ENCODE measurements around the gene RBMS1. TPM values are rescaled to one million over a fixed set of nuclear protein-coding genes. Genes with fewer than 3 reads are reported as not detected.

Gene RBMS1
- total RNA-seq, 1 donor from 2014 or later: 73.7 TPM

DNA sequence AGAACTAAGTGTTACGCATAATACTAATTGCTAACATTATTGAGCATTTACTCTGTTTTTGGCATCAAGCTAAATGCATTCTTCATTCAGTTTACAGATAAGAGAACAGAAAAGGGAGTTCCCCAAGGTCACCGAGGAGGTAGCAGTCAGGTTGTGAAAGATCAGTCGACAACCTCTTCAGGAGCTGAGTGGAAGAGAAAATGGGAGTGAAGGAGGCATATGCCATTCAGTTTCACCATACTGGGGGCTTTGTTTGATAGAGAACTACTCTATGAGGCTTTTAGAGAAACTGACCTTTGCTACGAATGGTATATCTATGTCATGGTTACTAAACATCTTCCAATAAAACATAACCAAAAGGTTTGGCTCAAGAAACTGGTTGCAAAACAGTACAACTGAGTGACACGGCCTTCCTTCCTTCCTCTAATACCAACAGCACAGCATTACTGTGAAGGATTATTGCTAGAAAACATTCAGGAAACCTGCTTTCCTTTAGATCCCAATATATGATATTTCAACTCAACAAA lies 112.1 kb downstream of the RBMS1 start:
- Mint-ChIP-seq H3K27ac (peak overlapping the region; percentile 12), H3K27me3 (no peaks in the 10 kb centered on the region), H3K4me3 (no peak overlapping the region), H3K9me3 (no peaks in the 10 kb centered on the region), H3K36me3 (no peaks in the 10 kb centered on the region), H3K4me1 (ENCODE audit: unreplicated experiment) (peaks cover 27% of the 10 kb centered on the region)
- DNase-seq (ENCODE audit: extremely low spot score, unreplicated experiment): no peak
- TF ChIP-seq CTCF (conservative IDR thresholded peaks at IDR 0.05): no peak

DNA sequence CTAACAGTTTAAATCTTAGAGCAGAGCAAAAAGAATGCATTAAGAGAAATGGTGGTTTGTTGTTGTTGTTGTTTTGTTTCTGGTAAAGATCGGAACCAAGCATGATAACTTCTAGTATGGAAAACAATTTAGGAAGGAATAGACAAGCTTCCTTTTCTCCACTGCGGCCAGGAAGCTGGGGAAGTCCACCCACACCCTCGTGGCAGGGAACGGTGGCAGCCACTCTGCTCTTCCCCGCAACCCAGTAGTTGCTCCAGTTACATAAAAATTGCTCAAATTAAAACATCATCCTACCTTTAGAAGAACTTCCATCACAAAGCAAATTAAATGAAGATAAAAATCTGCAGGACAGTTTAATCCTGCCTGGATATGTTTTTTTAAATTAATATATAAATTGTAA lies 113.0 kb downstream of the RBMS1 start:
- Mint-ChIP-seq H3K4me1 (ENCODE audit: unreplicated experiment) (peaks cover 32% of the 10 kb centered on the region), H3K4me3 (no peak overlapping the region), H3K27ac (no peak overlapping the region)

DNA sequence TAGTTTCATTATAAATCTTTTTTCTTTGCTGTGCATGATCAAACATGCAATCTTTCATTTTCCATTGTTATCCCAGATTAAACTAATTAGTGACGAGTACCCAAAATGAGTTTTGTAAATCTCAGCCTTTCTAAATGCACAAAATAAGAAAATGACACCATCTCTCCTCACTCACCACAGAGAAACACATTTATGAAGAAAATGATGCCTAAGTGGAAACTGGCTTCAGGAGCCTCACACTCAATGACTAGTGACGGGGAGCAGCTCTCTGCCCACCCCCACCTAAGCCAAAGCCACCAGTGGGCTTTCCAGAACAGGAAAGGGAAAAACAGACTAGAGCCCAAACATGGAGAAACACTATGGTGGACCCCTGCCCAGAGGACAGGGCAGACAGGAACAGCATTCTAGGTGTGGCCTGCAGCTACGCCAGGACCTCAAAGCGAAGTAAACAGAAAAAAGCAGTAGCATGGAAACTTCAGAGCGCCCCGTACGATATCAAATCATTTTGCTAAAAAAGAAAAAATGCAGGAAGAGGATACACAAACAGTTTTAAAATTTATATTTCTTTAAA lies 113.5 kb downstream of the RBMS1 start:
- H3K9me3 Mint-ChIP-seq: no peaks in the 10 kb centered on the region
- no peak overlapping the region for H3K27ac Mint-ChIP-seq
- peaks cover 36% of the 10 kb centered on the region for H3K4me1 Mint-ChIP-seq (ENCODE audit: unreplicated experiment)
- no peaks in the 10 kb centered on the region for H3K36me3 Mint-ChIP-seq
- no peak overlapping the region for H3K4me3 Mint-ChIP-seq
- H3K27me3 Mint-ChIP-seq: no peaks in the 10 kb centered on the region
- no peak for TF ChIP-seq CTCF (conservative IDR thresholded peaks at IDR 0.05)
- no peak for DNase-seq (ENCODE audit: extremely low spot score, unreplicated experiment)

More for the DNA sequence above, 113.0 kb downstream of the RBMS1 start:
- Mint-ChIP-seq H3K36me3 (no peaks in the 10 kb centered on the region), H3K9me3 (no peaks in the 10 kb centered on the region), H3K27me3 (no peaks in the 10 kb centered on the region)
- no peak for DNase-seq (ENCODE audit: extremely low spot score, unreplicated experiment)
- no peak for TF ChIP-seq CTCF (conservative IDR thresholded peaks at IDR 0.05)

DNA sequence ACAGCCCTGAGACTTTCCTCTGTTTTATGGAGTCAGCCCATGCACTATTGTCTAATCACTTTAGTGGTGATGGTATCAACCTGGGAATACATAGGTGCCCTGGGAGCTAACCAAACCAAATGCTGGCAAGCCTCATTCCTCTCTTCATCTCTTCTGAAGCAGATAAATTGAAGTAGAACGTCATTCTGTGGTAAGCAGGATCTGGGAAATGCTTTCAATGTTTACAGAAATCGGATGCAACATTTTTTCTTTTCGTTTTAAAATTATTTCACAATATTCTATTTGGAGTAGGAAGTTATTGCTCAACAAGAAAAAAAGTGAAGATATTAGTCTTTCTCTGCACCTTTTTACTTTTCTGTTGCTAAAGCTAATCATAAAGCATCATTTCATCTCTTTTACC lies 114.2 kb downstream of the RBMS1 start:
- Mint-ChIP-seq H3K27me3 (no peaks in the 10 kb centered on the region), H3K27ac (peak overlapping the region; percentile 63), H3K36me3 (no peaks in the 10 kb centered on the region), H3K4me3 (no peak overlapping the region), H3K4me1 (ENCODE audit: unreplicated experiment) (peaks cover 36% of the 10 kb centered on the region), H3K9me3 (no peaks in the 10 kb centered on the region)
- no peak for DNase-seq (ENCODE audit: extremely low spot score, unreplicated experiment)
- TF ChIP-seq CTCF (conservative IDR thresholded peaks at IDR 0.05): no peak

GRCh38 chr2:160377204-160377995 lies 116.2 kb downstream of the RBMS1 start:
- H3K4me1 Mint-ChIP-seq (ENCODE audit: unreplicated experiment): peaks cover 54% of the 10 kb centered on the region
- H3K4me3 Mint-ChIP-seq: no peak overlapping the region
- DNase-seq (ENCODE audit: extremely low spot score, unreplicated experiment): no peak
- no peaks in the 10 kb centered on the region for H3K27me3 Mint-ChIP-seq
- TF ChIP-seq CTCF (conservative IDR thresholded peaks at IDR 0.05): peak; percentile 27
- peaks cover 10% of the 10 kb centered on the region for H3K36me3 Mint-ChIP-seq
- H3K27ac Mint-ChIP-seq: peak overlapping the region; percentile 92
- H3K9me3 Mint-ChIP-seq: no peaks in the 10 kb centered on the region

Data from type B pancreatic cell (in vitro differentiated cells).